ENCODE measurements around the gene ACTL7A.

ACTL7A gene

GRCh38 chr9:108900176-108900575, 38.1 kb downstream of the ACTL7A start:
- Histone ChIP-seq H3K27ac (replicated peaks) (no peak overlapping the region), H3K27me3 (ENCODE audit: insufficient read depth, poor library complexity, severe bottlenecking) (no peaks in the 10 kb centered on the region), H3K4me3 (replicated peaks; ENCODE audit: insufficient read depth, low read length) (no peak overlapping the region)
- DNase-seq (ENCODE audit: low read depth in 1 of 2, low spot score in 1 of 2): no peak
- TF ChIP-seq, protein P1, sequence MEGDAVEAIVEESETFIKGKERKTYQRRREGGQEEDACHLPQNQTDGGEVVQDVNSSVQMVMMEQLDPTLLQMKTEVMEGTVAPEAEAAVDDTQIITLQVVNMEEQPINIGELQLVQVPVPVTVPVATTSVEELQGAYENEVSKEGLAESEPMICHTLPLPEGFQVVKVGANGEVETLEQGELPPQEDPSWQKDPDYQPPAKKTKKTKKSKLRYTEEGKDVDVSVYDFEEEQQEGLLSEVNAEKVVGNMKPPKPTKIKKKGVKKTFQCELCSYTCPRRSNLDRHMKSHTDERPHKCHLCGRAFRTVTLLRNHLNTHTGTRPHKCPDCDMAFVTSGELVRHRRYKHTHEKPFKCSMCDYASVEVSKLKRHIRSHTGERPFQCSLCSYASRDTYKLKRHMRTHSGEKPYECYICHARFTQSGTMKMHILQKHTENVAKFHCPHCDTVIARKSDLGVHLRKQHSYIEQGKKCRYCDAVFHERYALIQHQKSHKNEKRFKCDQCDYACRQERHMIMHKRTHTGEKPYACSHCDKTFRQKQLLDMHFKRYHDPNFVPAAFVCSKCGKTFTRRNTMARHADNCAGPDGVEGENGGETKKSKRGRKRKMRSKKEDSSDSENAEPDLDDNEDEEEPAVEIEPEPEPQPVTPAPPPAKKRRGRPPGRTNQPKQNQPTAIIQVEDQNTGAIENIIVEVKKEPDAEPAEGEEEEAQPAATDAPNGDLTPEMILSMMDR (IDR thresholded peaks at IDR 0.05; ENCODE audit: insufficient read depth, low read length): no peak
- TF ChIP-seq GABPA (IDR thresholded peaks at IDR 0.05; ENCODE audit: low read depth): no peak
- no peak for TF ChIP-seq SPI1 (IDR thresholded peaks at IDR 0.05; ENCODE audit: borderline replicate concordance, low read depth)
- TF ChIP-seq, protein P2, sequence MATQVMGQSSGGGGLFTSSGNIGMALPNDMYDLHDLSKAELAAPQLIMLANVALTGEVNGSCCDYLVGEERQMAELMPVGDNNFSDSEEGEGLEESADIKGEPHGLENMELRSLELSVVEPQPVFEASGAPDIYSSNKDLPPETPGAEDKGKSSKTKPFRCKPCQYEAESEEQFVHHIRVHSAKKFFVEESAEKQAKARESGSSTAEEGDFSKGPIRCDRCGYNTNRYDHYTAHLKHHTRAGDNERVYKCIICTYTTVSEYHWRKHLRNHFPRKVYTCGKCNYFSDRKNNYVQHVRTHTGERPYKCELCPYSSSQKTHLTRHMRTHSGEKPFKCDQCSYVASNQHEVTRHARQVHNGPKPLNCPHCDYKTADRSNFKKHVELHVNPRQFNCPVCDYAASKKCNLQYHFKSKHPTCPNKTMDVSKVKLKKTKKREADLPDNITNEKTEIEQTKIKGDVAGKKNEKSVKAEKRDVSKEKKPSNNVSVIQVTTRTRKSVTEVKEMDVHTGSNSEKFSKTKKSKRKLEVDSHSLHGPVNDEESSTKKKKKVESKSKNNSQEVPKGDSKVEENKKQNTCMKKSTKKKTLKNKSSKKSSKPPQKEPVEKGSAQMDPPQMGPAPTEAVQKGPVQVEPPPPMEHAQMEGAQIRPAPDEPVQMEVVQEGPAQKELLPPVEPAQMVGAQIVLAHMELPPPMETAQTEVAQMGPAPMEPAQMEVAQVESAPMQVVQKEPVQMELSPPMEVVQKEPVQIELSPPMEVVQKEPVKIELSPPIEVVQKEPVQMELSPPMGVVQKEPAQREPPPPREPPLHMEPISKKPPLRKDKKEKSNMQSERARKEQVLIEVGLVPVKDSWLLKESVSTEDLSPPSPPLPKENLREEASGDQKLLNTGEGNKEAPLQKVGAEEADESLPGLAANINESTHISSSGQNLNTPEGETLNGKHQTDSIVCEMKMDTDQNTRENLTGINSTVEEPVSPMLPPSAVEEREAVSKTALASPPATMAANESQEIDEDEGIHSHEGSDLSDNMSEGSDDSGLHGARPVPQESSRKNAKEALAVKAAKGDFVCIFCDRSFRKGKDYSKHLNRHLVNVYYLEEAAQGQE (IDR thresholded peaks at IDR 0.05; ENCODE audit: insufficient replicate concordance, low read depth): no peak
- no peak for TF ChIP-seq POLR2AphosphoS5 (IDR thresholded peaks at IDR 0.05; ENCODE audit: low read depth)

DNA sequence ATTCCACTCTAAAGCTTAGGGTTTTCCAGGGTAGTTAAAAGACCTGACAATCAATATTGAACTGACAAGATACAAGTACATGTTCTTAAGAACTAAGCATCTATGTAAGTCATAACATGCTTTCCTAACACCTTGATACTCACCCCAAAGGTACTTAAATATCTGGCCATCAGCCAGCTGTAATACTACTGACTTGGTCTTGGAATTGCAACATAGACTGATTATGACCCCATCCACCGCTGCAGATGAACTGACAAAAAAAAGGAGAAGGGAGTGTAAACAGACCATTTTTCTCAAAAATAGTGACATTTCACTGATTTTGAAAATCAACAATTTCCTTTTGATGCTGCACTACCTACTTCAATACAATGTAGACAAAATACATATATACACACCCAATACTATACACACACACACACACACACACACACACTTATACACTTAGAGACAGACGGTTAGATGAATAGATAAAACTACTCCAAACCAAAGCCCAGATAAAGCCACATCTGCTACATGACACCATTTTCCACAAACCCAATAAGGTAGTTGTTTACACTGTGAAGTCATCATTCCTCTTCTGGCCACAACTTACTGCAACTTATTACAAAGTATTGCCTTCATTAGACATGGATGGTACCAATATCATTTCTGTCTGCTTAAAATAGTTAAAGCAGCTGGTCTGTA, 41.5 kb downstream of the ACTL7A start:
- no peak for DNase-seq (ENCODE audit: low read depth in 1 of 2, low spot score in 1 of 2)
- H3K4me3 ChIP-seq (replicated peaks; ENCODE audit: insufficient read depth, low read length): no peak overlapping the region
- TF ChIP-seq, protein P1 (IDR thresholded peaks at IDR 0.05; ENCODE audit: insufficient read depth, low read length): no peak
- TF ChIP-seq, protein P2 (IDR thresholded peaks at IDR 0.05; ENCODE audit: insufficient replicate concordance, low read depth): no peak
- no peak for TF ChIP-seq SPI1 (IDR thresholded peaks at IDR 0.05; ENCODE audit: borderline replicate concordance, low read depth)
- no peak for TF ChIP-seq POLR2AphosphoS5 (IDR thresholded peaks at IDR 0.05; ENCODE audit: low read depth)
- TF ChIP-seq GABPA (IDR thresholded peaks at IDR 0.05; ENCODE audit: low read depth): no peak
- H3K27me3 ChIP-seq (ENCODE audit: insufficient read depth, poor library complexity, severe bottlenecking): no peaks in the 10 kb centered on the region
- H3K27ac ChIP-seq (replicated peaks): no peak overlapping the region

- H3K4me3 ChIP-seq (replicated peaks; ENCODE audit: insufficient read depth, low read length): no peak overlapping the region
- TF ChIP-seq GABPA (IDR thresholded peaks at IDR 0.05; ENCODE audit: low read depth) (no peak), SPI1 (IDR thresholded peaks at IDR 0.05; ENCODE audit: borderline replicate concordance, low read depth) (no peak), POLR2AphosphoS5 (IDR thresholded peaks at IDR 0.05; ENCODE audit: low read depth) (no peak)
- TF ChIP-seq, protein P2 (IDR thresholded peaks at IDR 0.05; ENCODE audit: insufficient replicate concordance, low read depth): no peak
- TF ChIP-seq, protein P1 (IDR thresholded peaks at IDR 0.05; ENCODE audit: insufficient read depth, low read length): no peak
- H3K27me3 ChIP-seq (ENCODE audit: insufficient read depth, poor library complexity, severe bottlenecking): no peaks in the 10 kb centered on the region
- no peak overlapping the region for H3K27ac ChIP-seq (replicated peaks)
- no peak for DNase-seq (ENCODE audit: low read depth in 1 of 2, low spot score in 1 of 2)
These were observed 42.1 kb downstream of the ACTL7A start for GRCh38 chr9:108904161-108904560.
